ENCODE data around the gene CAMKMT. TPM values are rescaled to one million over a fixed set of nuclear protein-coding genes. Genes with fewer than 3 reads are reported as not detected.

Gene CAMKMT
- total RNA-seq, 2 experiments from 2014 or later: 25.7 to 27.4 TPM

DNA sequence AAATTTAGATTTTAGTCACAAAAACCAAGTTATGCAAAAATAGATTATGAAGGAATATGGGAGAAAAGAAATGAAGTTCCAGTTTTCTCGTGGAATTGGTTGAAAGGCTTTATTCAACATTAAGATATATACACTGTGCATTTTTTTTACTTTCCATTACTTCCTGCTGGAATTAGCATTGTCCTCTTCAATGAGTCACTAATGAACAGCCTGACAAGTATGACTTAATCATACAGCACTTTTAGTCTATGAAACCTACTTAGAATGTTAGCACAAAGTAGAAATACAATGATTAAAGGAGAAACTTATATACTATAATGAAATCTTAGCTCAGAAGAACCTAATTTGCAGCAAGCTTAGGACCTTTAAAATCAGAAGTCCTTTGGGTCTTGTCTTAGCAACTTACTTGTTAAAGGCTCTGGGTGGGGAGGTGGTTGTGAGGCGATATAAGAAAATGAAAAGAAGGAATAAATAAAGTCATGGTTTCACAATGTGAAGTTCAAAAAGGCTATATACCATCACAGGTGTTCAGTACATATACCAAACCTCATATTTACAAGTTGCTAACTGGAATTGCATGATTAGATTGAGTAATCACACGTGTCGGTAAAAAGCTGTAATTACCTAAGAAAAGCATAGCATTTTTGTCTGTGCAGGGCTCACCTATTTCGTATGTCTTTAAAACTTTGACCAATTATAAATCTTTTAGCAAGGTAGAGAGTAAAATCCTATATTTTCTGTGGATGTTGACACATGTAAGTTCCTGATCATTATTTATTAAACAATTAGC is 236.8 kb downstream of the CAMKMT start:
- no TSS peak for BruUV-seq (replicated peaks)
- CTCF ChIA-PET (ENCODE audit: unreplicated experiment): no interaction called here
- H4K20me1 ChIP-seq (ENCODE audit: insufficient read depth, low read length): no peaks in the 10 kb centered on the region

DNA sequence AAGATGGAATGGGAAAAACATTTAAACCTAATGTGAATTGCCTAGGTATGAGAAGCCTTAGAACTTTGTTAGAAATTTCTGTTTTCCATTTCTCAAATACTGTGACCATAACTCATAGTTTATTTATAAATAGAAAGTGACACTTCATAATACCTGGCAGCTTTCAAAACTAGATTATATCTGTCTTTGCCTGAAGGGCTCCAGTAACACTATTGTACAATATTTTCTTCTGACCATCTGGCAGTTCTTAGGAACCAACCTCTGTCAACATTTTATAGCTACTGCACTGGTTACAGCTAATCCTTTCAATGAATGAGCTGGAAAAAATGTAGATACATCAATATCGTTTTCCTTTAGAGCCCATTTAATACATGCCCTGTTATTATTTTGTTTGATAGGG is 237.4 kb downstream of the CAMKMT start:
- Histone ChIP-seq H3K9me2 (ENCODE audit: insufficient read depth, low read length) (no peaks in the 10 kb centered on the region), H3K36me3 (ENCODE audit: insufficient read depth, low read length) (no peaks in the 10 kb centered on the region), H3K4me3 (ENCODE audit: low read depth, low read length, poor library complexity, severe bottlenecking) (no peak overlapping the region), H4K20me1 (ENCODE audit: insufficient read depth, low read length) (no peaks in the 10 kb centered on the region), H3K79me2 (ENCODE audit: insufficient read depth, low read depth, low read length) (no peaks in the 10 kb centered on the region), H3K9me3 (ENCODE audit: low read length) (no peaks in the 10 kb centered on the region), H3K4me1 (ENCODE audit: insufficient read depth, low read length, poor library complexity, severe bottlenecking) (no peaks in the 10 kb centered on the region), H3K4me2 (ENCODE audit: low read length) (no peak overlapping the region), H2AFZ (ENCODE audit: low read length) (no peak overlapping the region), H3K27ac (ENCODE audit: low read depth, low read length, poor library complexity, severe bottlenecking) (no peak overlapping the region)
- no peak for TF ChIP-seq EZH2phosphoT487 (IDR thresholded peaks at IDR 0.05; ENCODE audit: borderline replicate concordance, low read depth, low read length)
- TF ChIP-seq, protein P1, sequence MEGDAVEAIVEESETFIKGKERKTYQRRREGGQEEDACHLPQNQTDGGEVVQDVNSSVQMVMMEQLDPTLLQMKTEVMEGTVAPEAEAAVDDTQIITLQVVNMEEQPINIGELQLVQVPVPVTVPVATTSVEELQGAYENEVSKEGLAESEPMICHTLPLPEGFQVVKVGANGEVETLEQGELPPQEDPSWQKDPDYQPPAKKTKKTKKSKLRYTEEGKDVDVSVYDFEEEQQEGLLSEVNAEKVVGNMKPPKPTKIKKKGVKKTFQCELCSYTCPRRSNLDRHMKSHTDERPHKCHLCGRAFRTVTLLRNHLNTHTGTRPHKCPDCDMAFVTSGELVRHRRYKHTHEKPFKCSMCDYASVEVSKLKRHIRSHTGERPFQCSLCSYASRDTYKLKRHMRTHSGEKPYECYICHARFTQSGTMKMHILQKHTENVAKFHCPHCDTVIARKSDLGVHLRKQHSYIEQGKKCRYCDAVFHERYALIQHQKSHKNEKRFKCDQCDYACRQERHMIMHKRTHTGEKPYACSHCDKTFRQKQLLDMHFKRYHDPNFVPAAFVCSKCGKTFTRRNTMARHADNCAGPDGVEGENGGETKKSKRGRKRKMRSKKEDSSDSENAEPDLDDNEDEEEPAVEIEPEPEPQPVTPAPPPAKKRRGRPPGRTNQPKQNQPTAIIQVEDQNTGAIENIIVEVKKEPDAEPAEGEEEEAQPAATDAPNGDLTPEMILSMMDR (conservative IDR thresholded peaks at IDR 0.05; ENCODE audit: low read length): no peak
- ChIA-PET POLR2A (no interaction called here), CTCF (ENCODE audit: unreplicated experiment) (no interaction called here)
- BruUV-seq (replicated peaks): no TSS peak
- DNase-seq (ENCODE audit: low spot score): no peak
- intact Hi-C loops (cut with micrococcal nuclease; ENCODE audit: unreplicated experiment): no loop called here

More for the DNA sequence above, 236.8 kb downstream of the CAMKMT start:
- Histone ChIP-seq H3K4me3 (ENCODE audit: low read depth, low read length, poor library complexity, severe bottlenecking) (no peak overlapping the region), H3K4me1 (ENCODE audit: insufficient read depth, low read length, poor library complexity, severe bottlenecking) (no peaks in the 10 kb centered on the region), H3K9me3 (ENCODE audit: low read length) (no peaks in the 10 kb centered on the region), H3K4me2 (ENCODE audit: low read length) (no peak overlapping the region), H3K9me2 (ENCODE audit: insufficient read depth, low read length) (no peaks in the 10 kb centered on the region), H2AFZ (ENCODE audit: low read length) (no peak overlapping the region), H3K27ac (ENCODE audit: low read depth, low read length, poor library complexity, severe bottlenecking) (no peak overlapping the region), H3K79me2 (ENCODE audit: insufficient read depth, low read depth, low read length) (no peaks in the 10 kb centered on the region), H3K36me3 (ENCODE audit: insufficient read depth, low read length) (no peaks in the 10 kb centered on the region)
- TF ChIP-seq, protein P1 (conservative IDR thresholded peaks at IDR 0.05; ENCODE audit: low read length): no peak
- no peak for TF ChIP-seq EZH2phosphoT487 (IDR thresholded peaks at IDR 0.05; ENCODE audit: borderline replicate concordance, low read depth, low read length)
- no peak for DNase-seq (ENCODE audit: low spot score)
- POLR2A ChIA-PET: interaction anchor here (1.0 to 1.1 kb wide), 2 partner anchors 14 to 190 kb away, joined by 3 read pairs; no protein-coding TSS in a partner anchor
- intact Hi-C loops (cut with micrococcal nuclease; ENCODE audit: unreplicated experiment): no loop called here

DNA sequence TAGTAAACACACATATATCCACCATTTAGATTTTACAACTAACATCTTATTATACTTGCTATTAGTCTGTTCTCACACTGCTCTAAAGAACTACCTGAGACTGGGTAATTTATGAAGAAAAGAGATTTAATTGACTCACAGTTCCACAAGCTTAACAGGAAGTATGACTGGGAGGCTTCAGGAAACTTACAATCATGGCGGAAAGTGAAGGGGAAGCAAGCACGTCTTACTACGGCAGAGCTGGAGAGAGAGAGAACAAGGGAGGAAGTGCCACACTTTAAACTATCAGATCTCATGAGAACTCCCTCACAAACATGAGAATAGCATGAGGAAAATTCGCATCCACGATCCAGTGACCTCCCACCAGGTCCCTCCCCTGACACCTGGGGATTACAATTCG is 240.7 kb downstream of the CAMKMT start:
- no peaks in the 10 kb centered on the region for H3K9me2 ChIP-seq (ENCODE audit: insufficient read depth, low read length)
- DNase-seq (ENCODE audit: low spot score): no peak
- H3K36me3 ChIP-seq (ENCODE audit: insufficient read depth, low read length): no peaks in the 10 kb centered on the region
- H4K20me1 ChIP-seq (ENCODE audit: insufficient read depth, low read length): no peaks in the 10 kb centered on the region
- TF ChIP-seq EZH2phosphoT487 (IDR thresholded peaks at IDR 0.05; ENCODE audit: borderline replicate concordance, low read depth, low read length): no peak
- TF ChIP-seq, protein P1 (conservative IDR thresholded peaks at IDR 0.05; ENCODE audit: low read length): no peak
- no peak overlapping the region for H3K4me3 ChIP-seq (ENCODE audit: low read depth, low read length, poor library complexity, severe bottlenecking)
- no peak overlapping the region for H2AFZ ChIP-seq (ENCODE audit: low read length)
- intact Hi-C loops (cut with micrococcal nuclease; ENCODE audit: unreplicated experiment): no loop called here
- BruUV-seq (replicated peaks): no TSS peak
- H3K79me2 ChIP-seq (ENCODE audit: insufficient read depth, low read depth, low read length): no peaks in the 10 kb centered on the region
- ChIA-PET CTCF (ENCODE audit: unreplicated experiment) (no interaction called here), POLR2A (interaction anchor here (0.6 kb wide), 1 partner anchor 35 kb away, joined by 3 read pairs; no protein-coding TSS in a partner anchor)
- no peak overlapping the region for H3K27ac ChIP-seq (ENCODE audit: low read depth, low read length, poor library complexity, severe bottlenecking)
- no peaks in the 10 kb centered on the region for H3K9me3 ChIP-seq (ENCODE audit: low read length)
- H3K4me2 ChIP-seq (ENCODE audit: low read length): no peak overlapping the region
- H3K4me1 ChIP-seq (ENCODE audit: insufficient read depth, low read length, poor library complexity, severe bottlenecking): no peaks in the 10 kb centered on the region
